ENCODE data around the gene RAB40C.

RAB40C gene

GRCh38 chr16:561413-561794, 28.5 kb upstream of the RAB40C start:
- Histone ChIP-seq H3K27me3 (ENCODE audit: insufficient read depth, poor library complexity, severe bottlenecking) (peaks cover 35% of the 10 kb centered on the region), H3K27ac (ENCODE audit: poor library complexity, severe bottlenecking) (no peak overlapping the region), H3K36me3 (ENCODE audit: low read depth) (no peaks in the 10 kb centered on the region), H3K4me3 (ENCODE audit: severe bottlenecking) (no peak overlapping the region), H3K4me1 (ENCODE audit: insufficient read depth, poor library complexity, severe bottlenecking) (no peaks in the 10 kb centered on the region), H3K9me3 (ENCODE audit: severe bottlenecking) (no peaks in the 10 kb centered on the region)
- DNase-seq (ENCODE audit: low spot score) (no peak), ATAC-seq (ENCODE audit: low read depth) (no peak)
- no peak for TF ChIP-seq CTCF (IDR thresholded peaks at IDR 0.05; ENCODE audit: poor library complexity, severe bottlenecking)

GRCh38 chr16:561957-562938, 27.6 kb upstream of the RAB40C start:
- H3K27me3 ChIP-seq (ENCODE audit: insufficient read depth, poor library complexity, severe bottlenecking) = peaks cover 35% of the 10 kb centered on the region

GRCh38 chr16:563072-563644, 26.7 kb upstream of the RAB40C start:
- no peak for ATAC-seq (ENCODE audit: low read depth)
- H3K27me3 ChIP-seq (ENCODE audit: insufficient read depth, poor library complexity, severe bottlenecking) = peaks cover 35% of the 10 kb centered on the region
- no peak for TF ChIP-seq CTCF (IDR thresholded peaks at IDR 0.05; ENCODE audit: poor library complexity, severe bottlenecking)
- H3K4me1 ChIP-seq (ENCODE audit: insufficient read depth, poor library complexity, severe bottlenecking) = peaks cover 5% of the 10 kb centered on the region
- DNase-seq (ENCODE audit: low spot score) = no peak
- no peak overlapping the region for H3K27ac ChIP-seq (ENCODE audit: poor library complexity, severe bottlenecking)
- no peaks in the 10 kb centered on the region for H3K36me3 ChIP-seq (ENCODE audit: low read depth)
- no peak overlapping the region for H3K4me3 ChIP-seq (ENCODE audit: severe bottlenecking)
- no peaks in the 10 kb centered on the region for H3K9me3 ChIP-seq (ENCODE audit: severe bottlenecking)

More at GRCh38 chr16:561957-562938, 27.6 kb upstream of the RAB40C start:
- H3K36me3 ChIP-seq (ENCODE audit: low read depth) = no peaks in the 10 kb centered on the region
- no peak for TF ChIP-seq CTCF (IDR thresholded peaks at IDR 0.05; ENCODE audit: poor library complexity, severe bottlenecking)
- no peaks in the 10 kb centered on the region for H3K9me3 ChIP-seq (ENCODE audit: severe bottlenecking)
- peaks cover 5% of the 10 kb centered on the region for H3K4me1 ChIP-seq (ENCODE audit: insufficient read depth, poor library complexity, severe bottlenecking)
- H3K4me3 ChIP-seq (ENCODE audit: severe bottlenecking) = no peak overlapping the region
- DNase-seq (ENCODE audit: low spot score) (no peak), ATAC-seq (ENCODE audit: low read depth) (no peak)
- no peak overlapping the region for H3K27ac ChIP-seq (ENCODE audit: poor library complexity, severe bottlenecking)

- H3K36me3 ChIP-seq (ENCODE audit: low read depth) = no peaks in the 10 kb centered on the region
- no peaks in the 10 kb centered on the region for H3K9me3 ChIP-seq (ENCODE audit: severe bottlenecking)
- H3K27ac ChIP-seq (ENCODE audit: poor library complexity, severe bottlenecking) = no peak overlapping the region
- no peak for DNase-seq (ENCODE audit: low spot score)
- TF ChIP-seq CTCF (IDR thresholded peaks at IDR 0.05; ENCODE audit: poor library complexity, severe bottlenecking) = no peak
- H3K27me3 ChIP-seq (ENCODE audit: insufficient read depth, poor library complexity, severe bottlenecking) = peaks cover 18% of the 10 kb centered on the region
- H3K4me1 ChIP-seq (ENCODE audit: insufficient read depth, poor library complexity, severe bottlenecking) = peaks cover 11% of the 10 kb centered on the region
- no peak for ATAC-seq (ENCODE audit: low read depth)
- H3K4me3 ChIP-seq (ENCODE audit: severe bottlenecking) = no peak overlapping the region
These were observed 25.0 kb upstream of the RAB40C start for GRCh38 chr16:564690-565418.

Data from RWPE2 (cell line).